Keratinocyte (primary cell): ENCODE results near the gene INPP5K. TPM values are rescaled to one million over a fixed set of nuclear protein-coding genes. Genes with fewer than 3 reads are reported as not detected.

Experiments used
- DNase-seq: peaks from one replicate; pipeline ENCODE4 v3.0.0-alpha.2; 2011; ENCODE audit warnings: low read depth, missing footprints, low spot score
- FAIRE-seq: peaks from 2 replicates; lab custom pipeline; 2011; peaks lifted over from hg19 to GRCh38; lab: Jason Lieb, UNC
- H2AFZ ChIP-seq: 2 replicates; pipeline ENCODE4 v1.6.0; 2012; ENCODE audit warnings: low read length, control low read depth, inconsistent platforms; ENCODE audit not compliant: control insufficient read depth
- H3K27ac ChIP-seq: 2 replicates; pipeline ENCODE4 v1.5.1; 2011; ENCODE audit warnings: low read length; ENCODE audit not compliant: control insufficient read depth, insufficient read depth
- H3K27me3 ChIP-seq: 3 replicates; pipeline ENCODE4 v1.6.0; 2011; ENCODE audit warnings: low read length; ENCODE audit not compliant: control insufficient read depth, insufficient read depth; ENCODE audit errors: extremely low read depth
- H3K36me3 ChIP-seq, 2 experiments: 2 replicates in 1 of 2; 3 replicates in 1 of 2; pipeline ENCODE4 v1.5.1; 2011; ENCODE audit warnings: low read length in 2 of 2, mild to moderate bottlenecking in 1 of 2; ENCODE audit not compliant: control insufficient read depth in 2 of 2, insufficient read depth in 2 of 2; ENCODE audit errors: extremely low read depth in 1 of 2
- H3K4me1 ChIP-seq: 3 replicates; pipeline ENCODE4 v1.5.1; 2011; ENCODE audit warnings: low read length; ENCODE audit not compliant: control insufficient read depth, insufficient read depth; ENCODE audit errors: extremely low read depth
- H3K4me2 ChIP-seq: 3 replicates; pipeline ENCODE4 v1.6.0; 2011; ENCODE audit warnings: low read depth, low read length; ENCODE audit not compliant: control insufficient read depth, insufficient read depth; ENCODE audit errors: extremely low read depth
- H3K4me3 ChIP-seq, 3 experiments: fragments of 200-600 bp in 1 of 3; sonication (generic) in 1 of 3; 2 replicates in 2 of 3; 3 replicates in 1 of 3; pipeline ENCODE4 v1.5.1; 2011 to 2016; ENCODE audit warnings: low read length in 3 of 3, mild to moderate bottlenecking in 3 of 3, control low read depth in 2 of 3, inconsistent platforms in 1 of 3, low read depth in 1 of 3, mixed read lengths in 1 of 3, mixed run types in 1 of 3, moderate library complexity in 1 of 3; ENCODE audit not compliant: control insufficient read depth in 2 of 3, insufficient read depth in 2 of 3; ENCODE audit errors: extremely low read depth in 1 of 3
- H3K79me2 ChIP-seq: 2 replicates; pipeline ENCODE4 v1.6.0; 2012; ENCODE audit warnings: low read length; ENCODE audit not compliant: control insufficient read depth, insufficient read depth
- H3K9ac ChIP-seq: 3 replicates; pipeline ENCODE4 v1.6.0; 2011; ENCODE audit warnings: low read length; ENCODE audit not compliant: control insufficient read depth, insufficient read depth; ENCODE audit errors: extremely low read depth
- H3K9me1 ChIP-seq: 3 replicates; pipeline ENCODE4 v1.6.0; 2011; ENCODE audit warnings: low read length; ENCODE audit not compliant: control insufficient read depth, insufficient read depth; ENCODE audit errors: extremely low read depth
- H3K9me3 ChIP-seq: 2 replicates; pipeline ENCODE4 v1.5.1; 2012; ENCODE audit warnings: low read depth, low read length; ENCODE audit not compliant: control insufficient read depth
- H4K20me1 ChIP-seq: 3 replicates; pipeline ENCODE4 v1.6.0; 2011; ENCODE audit warnings: low read length; ENCODE audit not compliant: control insufficient read depth, insufficient read depth; ENCODE audit errors: extremely low read depth
- CTCF ChIP-seq, 3 experiments: IDR thresholded peaks in 1 of 3; conservative IDR thresholded peaks in 1 of 3; optimal IDR thresholded peaks in 1 of 3; 2 replicates in 2 of 3; 3 replicates in 1 of 3; pipeline versions ENCODE3 to v1.5.1; 2011; ENCODE audit warnings: low read length in 3 of 3, mild to moderate bottlenecking in 3 of 3, moderate library complexity in 2 of 3, control low read depth in 1 of 3, inconsistent platforms in 1 of 3; ENCODE audit not compliant: insufficient read depth in 2 of 3; ENCODE audit errors: extremely low read depth in 1 of 3
- EZH2 ChIP-seq: IDR thresholded peaks from one replicate; pipeline ENCODE4 v1.6.1; 2012; ENCODE audit warnings: inconsistent platforms, mild to moderate bottlenecking, low read length, moderate library complexity
- dilution Hi-C: fragments of 300-500 bp; cut with MboI; formaldehyde crosslinking; loops from one replicate; pipeline ENCODE4 v1.7.0; 2020; ENCODE audit warnings: low sequenced_read_pairs; ENCODE audit not compliant: extremely low pct_ligation_motif_present
- polyA plus RNA-seq, 5 experiments: library from polyadenylated mRNA; depleted of rRNA in 3 of 5; stranded (reverse) in 3 of 5; stranded (forward) in 1 of 5; unstranded in 1 of 5; fragments of >200 nt; gene quantifications; 1 replicate in 1 of 5; 2 replicates in 3 of 5; 3 replicates in 1 of 5; pipeline versions ENCODE4 v1.2.1 to v1.2.3, GENCODE V29; 2011 to 2012; ENCODE audit warnings: missing spikeins in 2 of 5, low read depth in 1 of 5, low replicate concordance in 1 of 5

INPP5K gene
- polyA plus RNA-seq, 1 donor (not counting 4 experiments of a cell fraction or from before 2014, with no cell fraction given), result 23.0 TPM

GRCh38 chr17:1545618-1546017 is 29.2 kb upstream of the INPP5K start:
- Histone ChIP-seq H3K27me3 (no peaks in the 10 kb centered on the region), H3K27ac (no peak overlapping the region), H3K9me3 (no peaks in the 10 kb centered on the region), H3K36me3 (peaks cover 22 to 24% of the 10 kb centered on the region in 2 experiments), H3K9me1 (peaks cover 2% of the 10 kb centered on the region), H3K9ac (no peak overlapping the region), H2AFZ (no peak overlapping the region), H3K4me3 (no peak overlapping the region), H3K79me2 (no peaks in the 10 kb centered on the region), H4K20me1 (no peaks in the 10 kb centered on the region), H3K4me1 (peaks cover 25% of the 10 kb centered on the region), H3K4me2 (no peak overlapping the region)
- dilution Hi-C loops, result no loop called here
- DNase-seq, result peak; percentile 15
- TF ChIP-seq CTCF (optimal IDR thresholded peaks at IDR 0.05 in 1 of 3, IDR thresholded peaks at IDR 0.05 in 1 of 3, conservative IDR thresholded peaks at IDR 0.05 in 1 of 3; ENCODE audit: extremely low read depth in 1 of 3, insufficient read depth in 2 of 3, low read length in 3 of 3) (no peak), EZH2 (no peak)
- FAIRE-seq, result peak; percentile 89

GRCh38 chr17:1542316-1542715 is 25.9 kb upstream of the INPP5K start:
- Histone ChIP-seq H3K4me2 (no peak overlapping the region), H3K9me1 (peaks cover 2% of the 10 kb centered on the region), H3K27ac (no peak overlapping the region), H3K4me1 (peaks cover 19% of the 10 kb centered on the region), H3K79me2 (no peaks in the 10 kb centered on the region), H3K9me3 (no peaks in the 10 kb centered on the region), H3K9ac (no peak overlapping the region), H4K20me1 (no peaks in the 10 kb centered on the region), H3K36me3 (peaks cover 28 to 30% of the 10 kb centered on the region in 2 experiments), H2AFZ (no peak overlapping the region), H3K27me3 (no peaks in the 10 kb centered on the region), H3K4me3 (no peak overlapping the region)
- no peak for DNase-seq
- TF ChIP-seq CTCF (optimal IDR thresholded peaks at IDR 0.05 in 1 of 3, IDR thresholded peaks at IDR 0.05 in 1 of 3, conservative IDR thresholded peaks at IDR 0.05 in 1 of 3; ENCODE audit: extremely low read depth in 1 of 3, insufficient read depth in 2 of 3, low read length in 3 of 3) (no peak), EZH2 (no peak)
- FAIRE-seq, result no peak
- dilution Hi-C loops, result no loop called here
